ENCODE results near the gene TTC16. TPM values are rescaled to one million over a fixed set of nuclear protein-coding genes. Genes with fewer than 3 reads are reported as not detected.
A peak's percentile ranks its signal among the peaks of the same experiment; 100 is the strongest.
"Not testable (repeated sequence)": the region's sequence is repeated elsewhere in the genome, so short reads cannot be mapped to it uniquely, and the experiment has no call there.

The TTC16 gene
- total RNA-seq, 1 experiment from 2014 or later: 0.11 TPM

DNA sequence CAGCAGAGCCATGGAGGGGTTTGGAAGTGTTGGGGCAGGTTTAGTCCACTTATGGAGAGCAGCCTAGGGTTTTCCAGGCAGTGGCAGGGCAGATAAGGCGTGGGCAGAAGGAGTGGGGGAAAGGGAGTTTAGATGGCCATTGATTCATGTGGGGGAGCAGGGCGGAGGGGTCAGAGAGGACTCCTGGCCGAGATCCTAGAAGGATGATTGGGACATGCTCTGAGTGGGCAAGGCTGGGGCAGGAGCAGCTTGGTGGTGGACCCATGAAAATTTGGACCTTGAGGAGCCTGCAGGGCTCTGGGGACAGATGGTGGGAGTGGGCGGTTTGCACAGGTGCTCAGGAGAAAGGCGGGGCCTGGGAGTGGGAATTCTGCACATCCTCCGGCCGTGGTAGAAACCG lies 37.3 kb downstream of the TTC16 start:
- no peak for DNase-seq (ENCODE audit: low read depth, low spot score)
- in situ Hi-C loops (cut with HindIII; ENCODE audit: low pct_unique_long_range_greater_than_20kb, low sequenced_read_pairs): no loop called here

DNA sequence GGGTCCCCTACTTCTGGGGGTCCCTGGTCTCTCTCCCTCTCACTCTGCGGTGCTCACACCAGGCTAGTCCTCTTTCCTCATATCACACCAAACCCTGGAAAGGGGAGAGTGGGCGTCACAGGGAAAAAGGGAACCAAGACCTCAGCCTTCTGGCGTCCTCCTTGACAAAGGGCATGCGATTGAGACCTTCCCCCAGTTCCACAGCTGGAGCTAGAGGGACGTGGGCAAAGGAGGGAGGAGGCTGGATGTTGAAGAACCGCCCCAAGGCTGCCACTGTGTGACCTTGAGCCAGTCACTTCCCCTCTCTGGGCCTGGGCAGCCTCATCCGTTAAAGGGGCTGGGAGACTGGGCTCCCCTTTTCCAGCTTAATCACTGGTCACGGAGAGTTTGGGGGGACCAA lies 37.7 kb downstream of the TTC16 start:
- DNase-seq (ENCODE audit: low read depth, low spot score): no peak
- in situ Hi-C loops (cut with HindIII; ENCODE audit: low pct_unique_long_range_greater_than_20kb, low sequenced_read_pairs): no loop called here

DNA sequence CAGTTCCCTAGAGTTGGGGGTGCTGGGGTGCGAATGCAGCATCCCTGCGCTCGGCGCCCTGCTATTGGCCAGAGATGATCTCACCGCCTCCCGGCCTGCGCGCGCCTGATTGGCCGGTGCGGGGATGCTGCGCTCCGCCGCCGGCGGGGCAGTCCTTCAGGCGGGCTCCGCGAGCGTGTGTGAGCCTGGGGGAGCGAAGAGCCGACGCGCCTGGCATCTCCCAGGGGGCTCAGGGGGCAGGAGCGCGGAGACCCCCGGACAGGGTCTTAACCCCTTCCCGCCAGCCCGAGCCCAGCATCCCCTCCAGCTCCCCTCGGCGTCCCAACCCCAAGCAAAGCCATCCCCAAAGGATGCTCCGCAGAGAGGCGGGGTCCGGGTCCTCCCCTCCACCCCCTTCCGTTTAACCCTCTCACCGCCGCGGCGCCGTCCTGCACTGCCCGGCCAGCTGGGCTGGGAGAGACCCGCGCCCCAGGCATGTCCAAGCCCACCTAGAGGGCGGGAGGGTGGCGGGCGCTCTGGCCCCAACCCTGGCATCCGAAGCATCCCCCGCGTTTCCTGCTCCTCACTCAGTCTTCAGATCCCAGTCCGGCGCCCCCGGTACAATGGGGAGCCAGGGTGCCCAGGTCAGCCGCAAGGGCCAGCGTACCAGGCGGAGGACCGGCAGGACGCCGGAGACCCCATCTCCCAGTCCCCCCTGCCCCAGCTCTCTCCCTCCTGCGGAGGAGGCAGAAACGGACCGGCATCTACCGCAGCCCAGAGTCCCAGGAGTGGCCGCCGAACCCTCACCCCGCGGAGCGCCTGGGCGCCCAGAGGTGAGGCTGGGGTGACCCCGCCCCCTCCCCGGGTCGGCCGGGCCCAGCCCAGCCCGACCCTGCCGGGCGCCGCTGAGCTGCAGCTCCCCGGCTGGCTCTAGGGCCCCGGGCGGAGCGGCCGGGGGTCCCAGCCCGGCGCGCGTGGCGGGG lies 38.5 kb downstream of the TTC16 start:
- in situ Hi-C loops (cut with HindIII; ENCODE audit: low pct_unique_long_range_greater_than_20kb, low sequenced_read_pairs): no loop called here

DNA sequence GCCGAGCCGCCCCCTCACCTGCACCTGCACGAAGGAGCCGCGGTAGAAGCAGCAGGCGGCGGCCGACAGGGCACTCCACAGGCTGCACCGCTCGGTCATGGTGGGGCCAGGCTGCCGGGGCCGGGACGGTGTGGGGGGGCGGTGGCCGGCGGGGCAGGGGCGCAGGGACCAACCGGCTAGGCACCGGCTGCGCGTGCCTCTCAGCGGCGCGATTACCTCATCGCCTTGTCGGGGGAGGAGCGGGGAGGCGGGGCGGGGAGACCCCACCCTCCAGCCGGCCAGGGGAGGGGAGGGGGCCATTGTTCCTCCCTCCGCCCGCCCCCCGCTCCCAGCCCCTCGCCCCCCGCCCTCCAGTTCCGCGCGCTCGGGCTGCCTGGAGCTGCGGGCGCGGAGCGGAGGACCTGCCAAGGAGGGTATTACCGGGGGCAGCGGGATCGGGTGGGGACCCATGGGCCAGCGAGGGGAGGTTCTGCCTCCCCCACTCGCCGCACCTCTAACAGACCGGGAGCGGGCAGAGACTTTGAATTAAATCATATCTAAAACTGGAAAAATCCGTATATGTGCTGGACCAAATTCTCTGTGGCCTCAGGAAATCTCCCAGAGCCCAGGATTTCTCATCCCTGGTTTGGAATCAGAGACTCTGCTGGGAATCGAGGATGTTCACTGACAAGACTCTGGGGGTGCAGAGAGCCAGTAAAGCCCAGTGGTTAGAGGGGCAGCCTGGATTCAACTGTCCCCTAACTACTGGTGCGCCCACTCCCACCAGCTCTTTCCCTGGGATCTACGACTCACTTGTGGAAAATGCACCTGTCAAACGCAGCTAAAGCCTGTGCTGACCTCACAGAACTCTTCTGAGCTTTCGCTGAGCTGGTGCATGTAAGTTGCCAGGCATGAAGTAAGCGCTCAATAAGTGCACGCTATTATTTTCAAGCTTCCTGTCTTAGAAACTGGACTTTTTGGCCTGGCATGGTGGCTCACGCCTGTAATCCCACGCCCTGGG lies 39.5 kb downstream of the TTC16 start:
- DNase-seq (ENCODE audit: low read depth, low spot score): no peak
- in situ Hi-C loops (cut with HindIII; ENCODE audit: low pct_unique_long_range_greater_than_20kb, low sequenced_read_pairs): no loop called here

More for the DNA sequence above, 38.5 kb downstream of the TTC16 start:
- peak; percentile 28 for DNase-seq (ENCODE audit: low read depth, low spot score)

DNA sequence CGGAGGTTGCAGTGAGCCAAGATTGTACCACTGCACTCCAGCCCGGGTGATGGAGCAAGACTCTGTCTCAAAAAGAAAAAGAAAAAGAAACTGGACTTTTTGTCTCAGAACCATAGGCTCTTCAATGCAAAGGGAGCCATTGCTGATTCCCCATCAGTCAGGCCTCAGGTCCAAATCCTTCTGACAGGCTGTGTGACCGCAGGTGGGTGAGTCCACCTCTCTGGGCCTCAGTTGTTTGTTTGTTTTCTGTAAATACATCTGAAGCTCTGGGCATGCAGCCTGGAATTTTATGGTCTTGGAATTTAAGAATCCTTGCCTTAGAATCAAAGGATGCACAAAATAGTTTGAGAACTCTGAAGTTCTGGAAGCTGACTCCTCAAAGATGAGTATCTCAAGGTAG lies 40.4 kb downstream of the TTC16 start:
- in situ Hi-C loops (cut with HindIII; ENCODE audit: low pct_unique_long_range_greater_than_20kb, low sequenced_read_pairs): no loop called here

DNA sequence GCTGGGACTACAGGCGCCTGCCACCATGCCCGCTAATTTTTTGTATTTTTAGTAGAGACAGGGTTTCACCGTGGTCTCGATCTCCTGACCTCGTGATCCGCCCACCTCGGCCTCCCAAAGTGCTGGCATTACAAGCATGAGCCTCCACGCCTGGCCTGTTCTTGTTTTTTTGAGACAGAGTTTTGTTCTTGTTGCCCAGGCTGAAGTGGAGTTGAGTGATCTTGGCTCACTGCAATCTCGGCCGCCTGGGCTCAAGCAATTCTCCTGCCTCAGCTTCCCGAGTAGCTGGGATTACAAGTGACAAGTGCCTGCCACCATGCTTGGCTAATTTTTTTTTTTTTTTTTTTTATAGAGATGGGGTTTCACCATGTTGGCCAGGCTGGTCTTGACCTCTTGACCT lies 40.9 kb downstream of the TTC16 start:
- DNase-seq (ENCODE audit: low read depth, low spot score); in situ Hi-C loops (cut with HindIII; ENCODE audit: low pct_unique_long_range_greater_than_20kb, low sequenced_read_pairs): not testable (repeated sequence)

More for the DNA sequence above, 40.4 kb downstream of the TTC16 start:
- DNase-seq (ENCODE audit: low read depth, low spot score): no peak

DNA sequence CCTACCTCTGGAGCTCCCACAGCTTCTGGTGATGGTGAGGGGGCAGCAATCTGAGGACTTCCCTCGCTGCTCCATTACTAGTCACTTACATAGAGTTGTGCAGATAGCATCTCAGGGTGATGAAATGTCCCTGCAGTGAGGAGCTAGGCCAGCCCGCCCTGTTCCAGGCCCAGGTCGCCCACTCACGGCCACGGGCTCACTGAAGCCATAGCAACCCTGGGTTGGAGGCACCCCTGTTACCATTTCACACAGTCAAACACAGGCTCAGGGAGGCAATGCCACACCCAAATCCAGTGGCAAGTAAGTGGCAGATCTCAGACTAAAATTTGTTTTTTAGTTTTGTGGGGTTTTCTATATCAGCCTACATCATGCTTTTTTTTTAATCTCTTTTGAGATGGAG lies 43.0 kb downstream of the TTC16 start:
- no peak for DNase-seq (ENCODE audit: low read depth, low spot score)
- in situ Hi-C loops (cut with HindIII; ENCODE audit: low pct_unique_long_range_greater_than_20kb, low sequenced_read_pairs): no loop called here

DNA sequence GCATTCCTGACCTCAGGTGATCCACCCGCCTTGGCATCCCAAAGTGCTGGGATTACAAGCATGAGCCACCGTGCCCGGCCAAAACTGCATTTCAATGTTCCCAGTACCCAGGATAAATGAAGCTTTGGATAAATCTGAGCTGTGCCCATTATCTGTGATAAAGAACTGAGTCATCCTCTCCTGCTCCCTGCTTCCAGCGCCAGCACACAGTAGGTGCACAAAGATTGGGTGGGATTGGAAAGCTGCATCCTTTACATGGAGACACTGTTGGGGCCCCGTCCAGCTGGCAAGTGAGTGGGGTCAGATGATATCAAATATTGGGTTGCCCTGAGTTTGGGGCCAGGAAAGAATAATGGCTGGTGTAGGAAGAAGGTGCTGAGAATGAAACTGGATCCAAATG lies 45.2 kb downstream of the TTC16 start:
- no peak for DNase-seq (ENCODE audit: low read depth, low spot score)
- in situ Hi-C loops (cut with HindIII; ENCODE audit: low pct_unique_long_range_greater_than_20kb, low sequenced_read_pairs): no loop called here

DNA sequence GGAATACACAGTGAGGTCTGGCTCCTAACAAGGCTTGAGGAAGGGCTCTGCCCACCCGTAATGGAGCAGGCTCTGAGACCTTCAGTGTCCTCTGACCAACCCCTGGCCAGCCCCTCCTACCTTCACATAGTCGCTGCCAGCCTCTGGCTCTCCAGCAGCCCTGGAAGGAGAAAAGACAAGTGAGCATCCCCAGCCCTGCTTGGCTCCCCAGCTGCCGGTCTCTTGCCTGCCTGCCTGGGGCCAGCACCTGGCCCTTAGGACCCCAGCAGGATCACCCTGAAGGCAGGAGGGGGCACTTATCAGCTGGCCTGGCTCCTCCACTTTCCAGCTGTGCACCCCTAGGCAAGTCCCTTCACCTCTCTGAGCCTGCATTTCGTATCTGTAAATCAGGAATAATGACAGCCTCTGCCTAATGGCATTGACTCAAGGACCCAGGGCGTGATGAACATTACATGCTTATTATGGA lies 45.6 kb downstream of the TTC16 start:
- DNase-seq (ENCODE audit: low read depth, low spot score): no peak
- in situ Hi-C loops (cut with HindIII; ENCODE audit: low pct_unique_long_range_greater_than_20kb, low sequenced_read_pairs): no loop called here

DNA sequence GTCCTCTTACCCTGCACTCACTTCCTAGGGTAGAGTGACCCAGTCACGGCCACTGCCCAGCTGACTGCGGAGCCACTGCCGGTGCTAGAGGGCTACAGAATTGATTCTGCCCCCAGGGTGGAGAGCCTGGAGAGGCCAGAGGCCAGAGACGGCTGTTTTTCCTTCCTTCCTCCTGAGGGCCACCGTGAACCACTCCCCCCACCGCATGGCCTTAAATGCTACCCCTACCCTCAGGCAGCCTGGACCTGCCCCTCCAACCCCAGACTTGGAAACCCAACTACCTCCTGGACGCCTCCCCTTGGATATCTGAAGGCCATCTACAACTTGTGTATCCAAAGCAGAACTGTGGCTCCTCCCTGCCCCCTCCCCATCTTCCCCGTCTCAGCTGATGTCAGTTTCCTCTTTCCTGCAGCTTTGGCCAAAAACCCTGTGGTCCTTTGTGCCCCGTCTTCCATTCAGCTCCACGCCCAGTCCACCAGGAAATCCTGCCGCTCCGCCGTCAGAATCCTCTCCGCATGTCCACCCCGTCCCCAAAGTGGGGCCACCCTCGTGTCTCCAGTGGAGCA lies 46.3 kb downstream of the TTC16 start:
- in situ Hi-C loops (cut with HindIII; ENCODE audit: low pct_unique_long_range_greater_than_20kb, low sequenced_read_pairs): no loop called here
- no peak for DNase-seq (ENCODE audit: low read depth, low spot score)

DNA sequence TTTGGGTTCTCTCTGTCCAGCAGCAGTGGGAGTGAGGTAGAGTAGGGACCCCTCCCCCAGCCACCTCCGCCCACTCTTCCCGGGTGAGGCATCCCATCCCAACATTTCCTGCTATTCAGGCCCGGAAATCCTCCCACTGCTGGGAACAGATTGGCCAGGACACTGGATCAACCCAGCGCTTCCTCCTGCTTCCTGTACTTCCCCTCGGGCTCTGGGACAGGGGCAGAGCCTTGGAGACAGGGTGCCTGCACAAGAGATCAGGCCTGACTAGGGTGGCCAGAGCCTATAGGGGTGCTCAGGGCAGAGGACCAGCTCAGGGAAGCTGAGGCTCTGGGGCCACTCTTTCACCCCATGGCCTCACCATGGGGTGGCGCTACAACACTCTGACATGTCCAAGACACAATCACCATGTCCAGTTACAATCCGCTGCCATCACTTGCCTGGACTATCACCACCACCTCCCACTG lies 48.1 kb downstream of the TTC16 start:
- in situ Hi-C loops (cut with HindIII; ENCODE audit: low pct_unique_long_range_greater_than_20kb, low sequenced_read_pairs): no loop called here
- peak; percentile 68 for DNase-seq (ENCODE audit: low read depth, low spot score)

DNA sequence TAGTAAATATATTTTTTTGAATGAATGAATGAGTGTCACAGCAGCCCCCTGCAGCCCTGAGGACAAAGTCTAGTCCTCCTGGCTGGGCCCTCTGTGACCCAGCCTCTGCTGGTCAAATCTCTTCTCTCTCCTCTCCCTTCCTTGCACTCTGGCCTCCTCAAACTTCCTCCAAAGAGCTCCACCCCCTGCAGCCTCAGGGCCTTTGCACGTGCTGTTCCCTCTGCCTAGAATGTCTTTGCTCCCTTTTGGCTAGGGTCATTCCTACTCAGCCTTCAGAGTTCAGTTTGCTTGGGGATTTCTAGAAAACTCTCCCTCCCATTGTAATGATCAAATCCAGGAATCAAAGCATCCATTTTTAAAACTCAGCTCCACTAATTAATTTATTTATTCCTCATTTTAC lies 49.5 kb downstream of the TTC16 start:
- no peak for DNase-seq (ENCODE audit: low read depth, low spot score)
- in situ Hi-C loops (cut with HindIII; ENCODE audit: low pct_unique_long_range_greater_than_20kb, low sequenced_read_pairs): no loop called here

DNA sequence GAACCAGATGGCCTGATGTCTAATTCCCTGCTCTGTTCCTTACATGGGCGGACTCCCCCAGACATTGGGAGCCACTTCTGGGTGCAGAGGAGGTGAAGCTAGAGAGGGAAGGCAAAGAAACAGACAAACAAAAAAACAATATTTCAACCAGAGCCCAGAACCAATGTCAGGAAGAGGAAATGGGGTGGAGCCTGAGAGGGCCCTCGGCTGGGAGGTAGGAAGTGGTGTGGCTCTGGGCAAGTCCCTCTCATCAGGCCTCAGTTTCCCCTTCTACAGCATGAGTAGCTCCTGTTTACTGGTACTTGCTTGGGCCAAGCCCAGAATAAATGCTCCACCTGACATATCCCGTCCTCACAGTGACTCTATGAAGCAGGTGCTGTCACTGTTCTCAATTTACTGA lies 51.5 kb downstream of the TTC16 start:
- in situ Hi-C loops (cut with HindIII; ENCODE audit: low pct_unique_long_range_greater_than_20kb, low sequenced_read_pairs): no loop called here
- no peak for DNase-seq (ENCODE audit: low read depth, low spot score)

DNA sequence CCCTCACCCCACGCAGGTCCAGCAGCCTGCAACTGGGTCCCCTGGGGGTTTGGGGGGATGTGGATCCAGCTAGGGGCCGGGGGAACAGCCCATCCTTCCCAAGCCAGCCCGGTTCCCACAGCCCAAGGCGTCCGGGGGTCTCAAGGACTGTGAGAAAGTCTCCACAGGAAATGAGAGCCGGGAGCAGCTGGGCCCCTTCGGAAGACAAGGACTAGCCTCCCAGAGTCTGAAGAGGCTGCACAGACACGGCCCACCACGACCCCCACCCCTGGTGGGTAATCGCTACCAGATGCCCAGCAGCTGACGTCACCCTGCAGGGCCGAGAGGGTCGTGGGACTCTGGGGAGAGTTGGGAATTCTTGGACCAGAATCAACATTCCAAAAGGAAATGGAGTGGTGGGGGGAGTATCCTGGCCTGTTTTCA lies 52.0 kb downstream of the TTC16 start:
- in situ Hi-C loops (cut with HindIII; ENCODE audit: low pct_unique_long_range_greater_than_20kb, low sequenced_read_pairs): no loop called here
- no peak for DNase-seq (ENCODE audit: low read depth, low spot score)

DNA sequence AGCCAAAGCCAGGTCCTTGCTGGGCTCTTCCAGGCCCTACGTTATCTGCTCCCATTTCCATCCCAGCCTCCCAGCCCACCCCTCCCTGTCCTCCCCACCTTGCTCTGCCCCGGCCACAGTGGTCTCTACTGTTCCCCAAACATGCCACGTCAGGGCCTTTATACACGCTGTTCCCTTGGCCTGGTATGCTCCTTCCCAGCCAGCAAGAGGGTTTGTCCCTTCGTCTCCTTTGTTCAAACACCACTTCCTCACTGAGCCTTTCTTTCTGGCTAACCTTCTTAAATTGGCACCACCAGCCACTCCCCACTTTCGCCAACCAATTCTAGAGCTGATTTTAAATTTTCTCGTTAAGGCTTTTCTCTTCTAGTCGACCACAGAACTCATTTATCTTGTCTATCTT lies 52.8 kb downstream of the TTC16 start:
- DNase-seq (ENCODE audit: low read depth, low spot score): no peak
- in situ Hi-C loops (cut with HindIII; ENCODE audit: low pct_unique_long_range_greater_than_20kb, low sequenced_read_pairs): no loop called here

DNA sequence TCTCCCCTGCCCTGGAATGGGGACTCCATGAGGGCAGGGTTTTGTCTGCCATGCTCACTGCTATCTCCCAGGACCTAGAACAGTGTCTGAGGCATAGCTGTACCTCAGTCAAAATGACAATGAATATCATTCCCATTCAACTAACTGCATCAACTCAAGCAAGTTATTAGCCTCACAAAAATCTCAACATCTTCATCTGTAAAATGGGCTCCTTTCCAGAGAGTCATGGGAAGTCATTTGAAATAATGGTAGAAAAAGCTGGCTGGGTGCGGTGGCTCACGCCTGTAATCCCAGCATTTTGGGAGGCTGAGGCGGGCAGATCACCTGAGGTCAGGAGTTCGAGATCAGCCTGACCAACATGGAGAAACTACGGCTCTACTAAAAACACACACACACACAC lies 53.2 kb downstream of the TTC16 start:
- in situ Hi-C loops (cut with HindIII; ENCODE audit: low pct_unique_long_range_greater_than_20kb, low sequenced_read_pairs): no loop called here
- no peak for DNase-seq (ENCODE audit: low read depth, low spot score)

DNA sequence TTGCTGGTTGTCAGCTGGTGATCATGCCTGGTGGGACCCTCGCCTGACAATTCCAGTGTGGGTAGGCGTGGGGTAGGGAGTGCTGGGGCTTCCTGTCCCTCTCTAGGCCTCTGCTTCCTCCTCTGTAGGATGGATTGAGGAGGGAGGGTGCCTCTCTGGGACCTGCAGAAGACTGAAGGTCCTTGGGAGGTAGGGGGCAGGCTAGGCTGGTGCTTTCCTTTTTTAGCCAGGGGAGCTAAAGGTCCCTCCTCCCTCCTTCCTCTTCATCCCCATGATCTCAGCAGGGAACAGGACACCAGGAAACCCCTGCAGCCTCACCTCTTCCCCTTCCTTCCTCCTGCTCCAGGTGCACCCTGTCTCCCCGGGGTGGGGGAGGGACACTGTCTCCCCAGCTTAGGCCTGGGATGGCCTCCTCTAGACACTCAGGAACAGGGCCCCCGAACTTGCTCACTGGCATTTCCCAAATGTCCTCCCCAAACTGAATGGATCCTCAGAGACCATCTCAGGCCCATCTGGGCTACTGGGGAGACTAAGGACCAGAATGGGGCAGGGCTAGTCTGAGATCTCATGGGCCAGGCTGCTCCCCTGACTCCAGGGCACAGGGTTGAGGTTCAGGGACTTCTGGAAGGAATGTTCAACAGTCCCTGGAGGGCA lies 54.2 kb downstream of the TTC16 start:
- DNase-seq (ENCODE audit: low read depth, low spot score): no peak
- in situ Hi-C loops (cut with HindIII; ENCODE audit: low pct_unique_long_range_greater_than_20kb, low sequenced_read_pairs): no loop called here
